H1 (cell line): ENCODE results near the gene NCAPG2. TPM values are rescaled to one million over a fixed set of nuclear protein-coding genes. Genes with fewer than 3 reads are reported as not detected.

ENCODE experiments used
- SP1 ChIP-seq: IDR thresholded peaks from 2 replicates; pipeline ENCODE4 v1.6.1; 2011; ENCODE audit warnings: low read depth, low read length
- TEAD4 ChIP-seq: IDR thresholded peaks from 2 replicates; pipeline ENCODE4 v1.6.1; 2012; ENCODE audit warnings: low read depth, low read length, inconsistent platforms, mixed read lengths
- polyA plus RNA-seq, 7 experiments: library from polyadenylated mRNA; depleted of rRNA in 3 of 7; stranded (reverse) in 5 of 7; unstranded in 2 of 7; fragments of >200 nt in 5 of 7; fragments of 200-250 nt in 2 of 7; gene quantifications; 1 replicate in 5 of 7; 2 replicates in 1 of 7; 4 replicates in 1 of 7; pipeline versions ENCODE4 v1.2.1 to v1.2.3, GENCODE V29; 2011 to 2013; ENCODE audit warnings: missing spikeins in 2 of 7, mixed read lengths in 2 of 7
- total RNA-seq: library from RNA; stranded (reverse); fragmentation: NEBNext Ultra II Directional; extraction: Animal tissue kit (Norgen Biotek cat#: 25700); gene quantifications from 2 replicates; pipeline ENCODE4 v1.2.1, GENCODE V29; 2021

Gene NCAPG2
- total and polyA plus RNA-seq, 2 of the 8 experiments (the other 6 are each of a cell fraction or from before 2014, with no cell fraction given): 49.9 to 119 TPM

- TF ChIP-seq TEAD4 (no peak), SP1 (no peak)
Observed at GRCh38 chr7:158724658-158725505, 20.3 kb upstream of the NCAPG2 start (continued).
